Measurements from ENCODE around the gene FUZ. TPM values are rescaled to one million over a fixed set of nuclear protein-coding genes. Genes with fewer than 3 reads are reported as not detected.

Gene FUZ
- total RNA-seq, 1 donor from 2014 or later = 26.8 TPM

DNA sequence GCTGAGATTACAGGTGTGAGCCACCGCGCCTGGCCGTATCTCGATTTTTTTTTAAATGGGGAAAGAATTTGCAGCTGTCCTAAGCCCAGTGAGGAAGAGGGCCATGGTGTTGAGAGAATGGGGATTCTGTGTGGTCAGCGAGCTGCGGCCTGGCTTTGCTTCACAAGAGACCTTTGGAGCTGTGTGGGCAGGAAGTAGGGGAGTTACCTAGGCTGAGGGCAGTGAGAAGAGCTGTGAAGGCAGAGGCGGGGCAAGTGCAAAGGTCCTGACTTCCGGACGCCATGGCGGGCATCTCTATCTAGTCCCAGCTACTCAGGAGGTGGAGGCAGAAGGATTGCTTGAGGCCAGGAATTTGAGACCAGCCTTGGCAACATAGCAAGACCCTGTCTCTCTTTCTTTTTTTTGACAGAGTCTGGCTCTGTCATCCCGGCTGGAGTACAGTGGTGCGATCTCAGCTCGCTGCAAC, 41.4 kb downstream of the FUZ start:
- peaks cover 33% of the 10 kb centered on the region for H3K4me1 Mint-ChIP-seq (ENCODE audit: unreplicated experiment)
- DNase-seq (ENCODE audit: extremely low spot score, unreplicated experiment) = no peak
- no peak overlapping the region for H3K4me3 Mint-ChIP-seq
- H3K27ac Mint-ChIP-seq = no peak overlapping the region
- peaks cover 12% of the 10 kb centered on the region for H3K36me3 Mint-ChIP-seq
- H3K9me3 Mint-ChIP-seq = no peaks in the 10 kb centered on the region
- H3K27me3 Mint-ChIP-seq = no peaks in the 10 kb centered on the region
- TF ChIP-seq, protein P1, sequence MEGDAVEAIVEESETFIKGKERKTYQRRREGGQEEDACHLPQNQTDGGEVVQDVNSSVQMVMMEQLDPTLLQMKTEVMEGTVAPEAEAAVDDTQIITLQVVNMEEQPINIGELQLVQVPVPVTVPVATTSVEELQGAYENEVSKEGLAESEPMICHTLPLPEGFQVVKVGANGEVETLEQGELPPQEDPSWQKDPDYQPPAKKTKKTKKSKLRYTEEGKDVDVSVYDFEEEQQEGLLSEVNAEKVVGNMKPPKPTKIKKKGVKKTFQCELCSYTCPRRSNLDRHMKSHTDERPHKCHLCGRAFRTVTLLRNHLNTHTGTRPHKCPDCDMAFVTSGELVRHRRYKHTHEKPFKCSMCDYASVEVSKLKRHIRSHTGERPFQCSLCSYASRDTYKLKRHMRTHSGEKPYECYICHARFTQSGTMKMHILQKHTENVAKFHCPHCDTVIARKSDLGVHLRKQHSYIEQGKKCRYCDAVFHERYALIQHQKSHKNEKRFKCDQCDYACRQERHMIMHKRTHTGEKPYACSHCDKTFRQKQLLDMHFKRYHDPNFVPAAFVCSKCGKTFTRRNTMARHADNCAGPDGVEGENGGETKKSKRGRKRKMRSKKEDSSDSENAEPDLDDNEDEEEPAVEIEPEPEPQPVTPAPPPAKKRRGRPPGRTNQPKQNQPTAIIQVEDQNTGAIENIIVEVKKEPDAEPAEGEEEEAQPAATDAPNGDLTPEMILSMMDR (conservative IDR thresholded peaks at IDR 0.05) = no peak

DNA sequence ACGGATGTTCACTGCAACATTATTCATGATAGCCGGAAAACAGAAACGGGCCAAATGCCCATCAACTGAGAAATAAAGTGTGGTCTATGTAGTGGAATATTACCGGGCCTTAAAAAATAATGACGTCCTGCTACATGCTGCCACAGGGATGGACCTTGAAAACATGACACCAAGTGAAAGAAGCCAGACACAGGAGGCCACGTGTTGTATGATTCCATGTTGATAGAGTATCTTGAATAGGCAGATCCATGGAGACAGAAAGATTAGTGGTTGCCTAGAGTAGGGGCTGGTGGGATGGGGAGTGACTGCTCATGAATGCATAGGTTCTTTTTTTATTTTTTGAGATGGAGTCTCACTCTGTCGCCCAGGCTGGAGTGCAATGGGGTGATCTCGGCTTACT, 42.6 kb downstream of the FUZ start:
- Mint-ChIP-seq H3K36me3 (peaks cover 12% of the 10 kb centered on the region), H3K9me3 (no peaks in the 10 kb centered on the region), H3K27me3 (no peaks in the 10 kb centered on the region), H3K4me1 (ENCODE audit: unreplicated experiment) (peaks cover 40% of the 10 kb centered on the region), H3K27ac (peak overlapping the region; percentile 48), H3K4me3 (no peak overlapping the region)
- TF ChIP-seq, protein P1 (conservative IDR thresholded peaks at IDR 0.05) = no peak
- no peak for DNase-seq (ENCODE audit: extremely low spot score, unreplicated experiment)

DNA sequence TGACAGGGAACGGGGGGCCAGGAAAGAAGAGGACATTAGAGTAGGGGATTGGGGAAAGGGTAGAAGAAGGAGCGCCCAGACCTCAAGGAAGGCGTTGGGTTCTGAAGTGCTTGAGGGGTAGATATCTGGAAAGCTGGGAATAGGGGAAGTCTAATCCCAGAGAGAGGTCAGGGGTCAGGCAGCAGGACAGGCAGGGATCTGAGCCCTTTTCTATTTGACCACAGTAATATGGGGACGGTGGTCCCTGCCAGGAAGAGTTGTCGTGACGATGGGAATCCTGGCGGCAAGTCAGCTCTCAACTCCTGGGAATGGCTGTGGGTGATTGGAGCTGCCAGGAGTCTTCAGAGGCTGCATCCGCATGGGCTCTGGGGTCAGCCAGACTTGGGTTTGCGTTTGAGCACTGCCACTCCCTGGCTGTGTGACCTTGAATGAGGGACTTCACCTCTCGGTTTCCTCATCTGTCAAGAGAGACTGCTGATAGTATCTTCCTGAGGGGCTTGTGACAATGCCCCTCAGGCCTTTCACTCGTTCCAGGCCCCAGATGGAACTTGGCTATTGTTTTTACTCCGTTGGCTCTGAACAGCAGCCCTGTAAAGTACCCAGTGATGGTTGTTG, 45.0 kb downstream of the FUZ start:
- H3K9me3 Mint-ChIP-seq = no peaks in the 10 kb centered on the region
- peak overlapping the region; percentile 70 for H3K27ac Mint-ChIP-seq

DNA sequence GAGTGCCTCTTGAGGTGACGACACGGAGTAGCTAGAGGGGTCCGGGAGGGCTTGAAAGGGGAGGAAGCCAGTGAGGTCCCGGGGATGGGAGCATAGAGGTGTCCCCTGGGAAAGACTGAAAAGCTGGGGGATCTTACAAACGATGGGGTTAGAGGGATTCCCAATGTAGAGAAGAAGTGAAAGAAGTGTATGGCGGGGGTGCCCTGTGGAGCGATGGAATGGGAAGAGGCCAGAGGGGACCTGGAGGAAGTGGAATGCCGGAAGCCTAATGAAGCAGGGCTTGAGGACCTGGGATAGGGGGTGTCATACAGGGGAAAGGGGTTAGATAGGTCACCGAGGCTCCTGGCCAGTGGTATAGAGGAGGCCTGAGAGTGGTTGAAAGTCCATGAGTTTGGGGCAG, 45.7 kb downstream of the FUZ start:
- Mint-ChIP-seq H3K4me3 (peak overlapping the region; percentile 92), H3K36me3 (peaks cover 5% of the 10 kb centered on the region), H3K9me3 (no peaks in the 10 kb centered on the region), H3K4me1 (ENCODE audit: unreplicated experiment) (peaks cover 26% of the 10 kb centered on the region), H3K27ac (peak overlapping the region; percentile 70), H3K27me3 (no peaks in the 10 kb centered on the region)
- no peak for DNase-seq (ENCODE audit: extremely low spot score, unreplicated experiment)
- TF ChIP-seq, protein P1 (conservative IDR thresholded peaks at IDR 0.05) = no peak

More for the DNA sequence above, 45.0 kb downstream of the FUZ start:
- H3K4me3 Mint-ChIP-seq = peak overlapping the region; percentile 92
- peaks cover 32% of the 10 kb centered on the region for H3K4me1 Mint-ChIP-seq (ENCODE audit: unreplicated experiment)
- TF ChIP-seq, protein P1 (conservative IDR thresholded peaks at IDR 0.05) = no peak
- peaks cover 8% of the 10 kb centered on the region for H3K36me3 Mint-ChIP-seq
- DNase-seq (ENCODE audit: extremely low spot score, unreplicated experiment) = no peak
- H3K27me3 Mint-ChIP-seq = no peaks in the 10 kb centered on the region

DNA sequence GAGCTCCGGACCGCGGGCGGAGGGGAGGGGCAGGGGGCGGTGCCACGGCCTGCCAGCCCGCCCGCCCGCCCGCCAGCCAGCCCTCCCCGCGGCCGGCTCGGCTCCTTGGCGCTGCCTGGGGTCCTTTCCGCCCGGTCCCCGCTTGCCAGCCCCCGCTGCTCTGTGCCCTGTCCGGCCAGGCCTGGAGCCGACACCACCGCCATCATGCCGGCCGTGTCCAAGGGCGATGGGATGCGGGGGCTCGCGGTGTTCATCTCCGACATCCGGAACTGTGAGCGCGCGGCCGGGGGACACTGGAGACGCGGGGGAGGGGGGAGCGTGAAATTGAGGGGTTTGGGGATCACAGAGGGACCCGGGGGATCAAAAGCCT, 46.2 kb downstream of the FUZ start, which contains the start of gene AP2A1:
Gene AP2A1 (plus strand): TSS at position 72 of the 370 bp plus-strand sequence. CDS start 133 bp downstream, at position 205.
- Mint-ChIP-seq H3K4me1 (ENCODE audit: unreplicated experiment) (peaks cover 26% of the 10 kb centered on the region), H3K4me3 (peak within 1 kb of the TSS; percentile 92), H3K27ac (peak within 1 kb of the TSS; percentile 98), H3K9me3 (no peaks in the 10 kb centered on the region), H3K27me3 (no peaks in the 10 kb centered on the region), H3K36me3 (peaks cover 5% of the 10 kb centered on the region)
- TF ChIP-seq, protein P1 (conservative IDR thresholded peaks at IDR 0.05) = no peak
- no peak for DNase-seq (ENCODE audit: extremely low spot score, unreplicated experiment)
